Calu3 (cell line): Measurements from ENCODE around the gene RBBP6. TPM values are rescaled to one million over a fixed set of nuclear protein-coding genes. Genes with fewer than 3 reads are reported as not detected.

Source experiments
- BruUV-seq: library from RNA; stranded (reverse); fragments of 400-500 nt; replicated peaks from 2 replicates; lab custom pipeline; 2021; lab: Mats Ljungman, UMichigan
- CTCF ChIA-PET: fragments of 300-600 bp; sonication (Branson Sonifier 250); formaldehyde crosslinking; loops from one replicate; lab custom pipeline; 2022; ENCODE audit warnings: antibody characterized with exemption; lab: Charles Lee
- DNase-seq: peaks from one replicate; pipeline ENCODE4 v3.0.0; 2022
- H3K27ac Mint-ChIP-seq: one replicate; pipeline ENCODE4 v1.8.0; 2022; ENCODE audit warnings: mixed read lengths; ENCODE audit not compliant: unreplicated experiment
- H3K27me3 Mint-ChIP-seq: one replicate; pipeline ENCODE4 v1.8.0; 2022; ENCODE audit warnings: mixed read lengths; ENCODE audit not compliant: unreplicated experiment
- H3K36me3 Mint-ChIP-seq: one replicate; pipeline ENCODE4 v1.8.0; 2022; ENCODE audit warnings: mild to moderate bottlenecking, moderate library complexity, mixed read lengths; ENCODE audit not compliant: insufficient read depth, unreplicated experiment
- H3K4me1 Mint-ChIP-seq: one replicate; pipeline ENCODE4 v1.8.0; 2022; ENCODE audit warnings: mild to moderate bottlenecking, low read depth, mixed read lengths; ENCODE audit not compliant: unreplicated experiment
- H3K4me3 Mint-ChIP-seq: one replicate; pipeline ENCODE4 v1.8.0; 2022; ENCODE audit warnings: mild to moderate bottlenecking, low read depth, moderate library complexity, mixed read lengths; ENCODE audit not compliant: unreplicated experiment
- H3K9me3 Mint-ChIP-seq: one replicate; pipeline ENCODE4 v1.8.0; 2022; ENCODE audit warnings: low read depth, mixed read lengths; ENCODE audit not compliant: unreplicated experiment
- intact Hi-C: fragments of 100-400 bp; cut with micrococcal nuclease; formaldehyde crosslinking; loops from one replicate; pipeline ENCODE4 v1.10.0; 2022; ENCODE audit not compliant: unreplicated experiment
- total RNA-seq: library from RNA; stranded (reverse); gene quantifications from 2 replicates; pipeline ENCODE4 v1.2.3, GENCODE V29; 2022
- TF ChIP-seq, protein P1 (sequence below): fragments of 200-600 bp; IDR thresholded peaks from one replicate; pipeline ENCODE4 v1.8.0; 2022; ENCODE audit warnings: antibody characterized with exemption; ENCODE audit not compliant: unreplicated experiment

The RBBP6 gene
- total RNA-seq, 1 experiment from 2014 or later = 56.8 TPM

DNA sequence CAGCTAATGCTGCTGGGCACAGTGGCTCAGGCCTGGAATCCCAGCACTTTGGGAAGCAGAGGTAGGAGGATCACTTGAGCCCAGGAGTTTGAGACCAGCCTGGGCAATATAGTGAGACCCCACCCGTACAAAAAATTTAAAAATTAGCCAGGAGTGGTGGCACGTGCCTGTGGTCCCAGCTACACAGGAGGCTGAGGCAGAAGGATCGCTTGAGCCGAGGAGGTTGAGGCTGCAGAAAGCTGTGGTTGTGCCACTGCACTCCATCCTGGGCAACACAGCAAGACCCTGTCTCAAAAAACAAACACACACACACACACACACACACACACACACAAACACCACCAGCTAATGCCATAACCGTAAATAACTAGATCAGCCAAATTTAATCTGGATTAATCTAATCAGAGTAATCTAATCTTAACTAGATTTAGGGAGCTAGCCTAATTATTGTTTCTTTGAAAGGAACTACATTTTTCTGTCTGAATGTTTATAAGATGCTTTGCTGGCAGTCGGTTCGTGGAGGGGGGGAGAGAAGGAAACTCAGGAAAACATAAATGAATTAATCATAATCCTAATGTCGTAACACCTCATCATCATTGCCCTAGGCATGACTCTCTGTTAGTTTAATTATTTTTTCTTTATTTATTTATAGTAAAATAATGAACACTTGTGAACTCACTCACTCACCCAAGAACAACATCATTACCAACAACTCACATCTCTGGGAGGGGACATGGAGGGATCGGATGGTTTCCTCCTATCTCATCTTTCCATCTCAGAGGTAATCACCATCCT is 12.5 kb upstream of the RBBP6 start:
- no TSS peak for BruUV-seq
- TF ChIP-seq, protein P1, sequence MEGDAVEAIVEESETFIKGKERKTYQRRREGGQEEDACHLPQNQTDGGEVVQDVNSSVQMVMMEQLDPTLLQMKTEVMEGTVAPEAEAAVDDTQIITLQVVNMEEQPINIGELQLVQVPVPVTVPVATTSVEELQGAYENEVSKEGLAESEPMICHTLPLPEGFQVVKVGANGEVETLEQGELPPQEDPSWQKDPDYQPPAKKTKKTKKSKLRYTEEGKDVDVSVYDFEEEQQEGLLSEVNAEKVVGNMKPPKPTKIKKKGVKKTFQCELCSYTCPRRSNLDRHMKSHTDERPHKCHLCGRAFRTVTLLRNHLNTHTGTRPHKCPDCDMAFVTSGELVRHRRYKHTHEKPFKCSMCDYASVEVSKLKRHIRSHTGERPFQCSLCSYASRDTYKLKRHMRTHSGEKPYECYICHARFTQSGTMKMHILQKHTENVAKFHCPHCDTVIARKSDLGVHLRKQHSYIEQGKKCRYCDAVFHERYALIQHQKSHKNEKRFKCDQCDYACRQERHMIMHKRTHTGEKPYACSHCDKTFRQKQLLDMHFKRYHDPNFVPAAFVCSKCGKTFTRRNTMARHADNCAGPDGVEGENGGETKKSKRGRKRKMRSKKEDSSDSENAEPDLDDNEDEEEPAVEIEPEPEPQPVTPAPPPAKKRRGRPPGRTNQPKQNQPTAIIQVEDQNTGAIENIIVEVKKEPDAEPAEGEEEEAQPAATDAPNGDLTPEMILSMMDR = no peak
- intact Hi-C loops = no loop called here
- H3K36me3 Mint-ChIP-seq = no peaks in the 10 kb centered on the region
- no peaks in the 10 kb centered on the region for H3K4me1 Mint-ChIP-seq
- H3K4me3 Mint-ChIP-seq = no peak overlapping the region
- H3K9me3 Mint-ChIP-seq = no peaks in the 10 kb centered on the region
- peaks cover 11% of the 10 kb centered on the region for H3K27me3 Mint-ChIP-seq
- CTCF ChIA-PET = interaction anchor here (0.6 to 1.6 kb wide), 3 partner anchors 10 to 616 kb away, joined by 3 to 5 read pairs (median 4); no protein-coding TSS in a partner anchor
- H3K27ac Mint-ChIP-seq = no peak overlapping the region
- no peak for DNase-seq

- H3K27ac Mint-ChIP-seq = no peak overlapping the region
- BruUV-seq = no TSS peak
- H3K4me3 Mint-ChIP-seq = no peak overlapping the region
- TF ChIP-seq, protein P1 = no peak
- no peaks in the 10 kb centered on the region for H3K9me3 Mint-ChIP-seq
- H3K4me1 Mint-ChIP-seq = no peaks in the 10 kb centered on the region
- CTCF ChIA-PET = interaction anchor here (0.7 kb wide), 1 partner anchor 14 kb away, joined by 3 read pairs; no protein-coding TSS in a partner anchor
- no peaks in the 10 kb centered on the region for H3K27me3 Mint-ChIP-seq
- no peak for DNase-seq
- H3K36me3 Mint-ChIP-seq = no peaks in the 10 kb centered on the region
- intact Hi-C loops = no loop called here
These were observed 8.2 kb upstream of the RBBP6 start for GRCh38 chr16:24531166-24531565.

- Mint-ChIP-seq H3K27me3 (no peaks in the 10 kb centered on the region), H3K36me3 (peaks cover 10% of the 10 kb centered on the region), H3K9me3 (no peaks in the 10 kb centered on the region), H3K4me3 (no peak overlapping the region), H3K27ac (no peak overlapping the region), H3K4me1 (no peaks in the 10 kb centered on the region)
- TF ChIP-seq, protein P1 = no peak
- no peak for DNase-seq
- intact Hi-C loops = no loop called here
- CTCF ChIA-PET = no interaction called here
- BruUV-seq = no TSS peak
These were observed 4.7 kb upstream of the RBBP6 start for GRCh38 chr16:24534620-24535019.

GRCh38 chr16:24535827-24536226 is 3.5 kb upstream of the RBBP6 start:
- H3K27ac Mint-ChIP-seq = no peak overlapping the region
- DNase-seq = peak; percentile 35
- no peak overlapping the region for H3K4me3 Mint-ChIP-seq
- no peaks in the 10 kb centered on the region for H3K9me3 Mint-ChIP-seq
- CTCF ChIA-PET = interaction anchor here (1.1 kb wide), 1 partner anchor 19 kb away, joined by 7 read pairs; no protein-coding TSS in a partner anchor
- intact Hi-C loops = no loop called here
- no peaks in the 10 kb centered on the region for H3K27me3 Mint-ChIP-seq
- no peaks in the 10 kb centered on the region for H3K4me1 Mint-ChIP-seq
- H3K36me3 Mint-ChIP-seq = peaks cover 22% of the 10 kb centered on the region
- no TSS peak for BruUV-seq
- TF ChIP-seq, protein P1 = peak; percentile 28
